HG03378 (cell line): ENCODE data around the gene BLOC1S5.

Source experiments
- ATAC-seq: cut with Tn5 transposase; IDR thresholded peaks from one replicate; pipeline ENCODE4 v1.9.1; 2021; ENCODE audit warnings: mild to moderate bottlenecking, moderate library complexity; ENCODE audit not compliant: unreplicated experiment

Gene BLOC1S5, protein sequence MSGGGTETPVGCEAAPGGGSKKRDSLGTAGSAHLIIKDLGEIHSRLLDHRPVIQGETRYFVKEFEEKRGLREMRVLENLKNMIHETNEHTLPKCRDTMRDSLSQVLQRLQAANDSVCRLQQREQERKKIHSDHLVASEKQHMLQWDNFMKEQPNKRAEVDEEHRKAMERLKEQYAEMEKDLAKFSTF

DNA sequence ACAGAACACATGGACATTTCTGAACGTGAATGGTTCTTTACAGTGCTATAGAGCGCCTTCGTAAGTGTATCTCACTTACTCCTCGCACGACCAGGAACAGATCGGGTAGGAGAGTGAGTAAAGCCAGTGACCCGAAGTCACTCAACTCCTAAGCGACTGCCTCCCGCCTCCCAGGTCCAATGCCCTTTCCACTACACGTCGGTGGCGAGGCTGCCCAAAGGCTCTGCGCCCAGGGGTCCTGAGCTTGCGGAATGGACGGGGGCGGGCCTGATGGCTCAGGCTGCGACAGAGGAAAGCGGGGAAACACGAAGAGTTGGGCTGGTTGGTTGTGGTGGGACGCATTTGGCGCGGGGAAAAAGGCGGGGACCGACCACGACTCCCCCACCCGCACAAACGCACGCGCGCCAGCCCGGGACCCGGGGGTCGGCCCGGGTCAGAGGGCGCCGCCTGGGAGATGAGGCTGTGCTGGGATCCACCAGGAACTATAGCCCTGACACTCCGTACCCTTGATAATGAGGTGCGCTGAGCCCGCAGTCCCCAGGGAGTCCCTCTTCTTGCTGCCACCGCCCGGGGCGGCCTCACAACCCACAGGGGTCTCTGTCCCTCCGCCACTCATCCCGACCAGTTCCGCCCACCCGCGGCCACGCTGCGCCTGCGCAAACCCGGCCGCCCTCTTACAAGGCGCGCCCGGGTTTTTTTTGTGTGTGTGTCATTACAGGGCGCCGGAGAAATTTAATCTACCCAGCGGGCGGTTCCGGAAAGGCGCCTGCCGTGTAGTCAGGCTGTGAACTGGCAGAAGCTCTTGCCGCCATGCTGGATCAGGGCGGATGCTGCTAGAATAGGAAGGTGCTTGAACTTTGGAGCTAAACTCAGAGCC is at the start of gene BLOC1S5:
BLOC1S5 (minus strand) TSS at position 629 of the 877 bp plus-strand sequence; CDS start at position 616, 13 bp downstream.
- peak; percentile 86 for ATAC-seq

DNA sequence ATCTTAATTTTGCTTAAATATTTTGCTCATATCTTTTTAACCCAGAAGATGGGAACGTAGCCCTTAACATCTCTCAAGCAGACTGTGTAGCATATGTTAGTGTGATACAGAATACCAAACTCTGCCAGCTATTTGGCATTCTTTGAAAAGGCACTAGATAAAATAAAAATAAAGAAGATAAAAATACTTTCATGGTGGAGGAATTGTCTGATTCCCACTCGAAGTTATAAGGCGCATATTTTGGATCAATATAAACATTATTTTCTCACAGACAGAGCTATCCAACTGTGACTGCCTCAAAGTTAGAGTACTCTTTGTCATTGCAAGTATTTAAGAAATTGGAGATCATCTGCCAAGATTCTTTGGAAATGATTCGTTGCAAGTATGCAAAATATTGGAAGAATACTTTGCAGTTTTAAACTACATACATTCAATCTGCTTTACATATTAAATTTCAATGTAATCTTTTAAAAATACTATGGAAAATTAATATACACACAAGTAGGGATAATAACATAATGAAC is 49.0 kb upstream of the BLOC1S5 start:
- no peak for ATAC-seq

DNA sequence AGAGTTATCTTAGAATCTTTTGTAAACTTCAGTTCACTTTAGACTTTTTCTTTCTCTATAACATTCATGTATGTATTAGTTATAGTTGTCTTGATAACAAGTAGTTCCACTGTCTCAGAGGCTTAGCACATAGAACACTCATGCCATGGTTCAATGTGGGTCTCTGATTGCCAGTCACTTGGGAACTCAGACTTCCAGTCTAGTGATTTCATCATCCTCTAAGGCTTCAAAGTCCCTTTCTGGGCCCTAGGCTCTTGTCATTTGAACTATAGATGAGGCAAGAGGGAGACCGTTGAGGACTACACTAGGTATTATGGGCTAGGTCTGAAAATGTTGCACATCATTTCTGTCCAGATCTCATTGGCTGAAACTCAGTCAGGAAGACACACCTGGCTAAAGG is 46.5 kb upstream of the BLOC1S5 start:
- no peak for ATAC-seq

DNA sequence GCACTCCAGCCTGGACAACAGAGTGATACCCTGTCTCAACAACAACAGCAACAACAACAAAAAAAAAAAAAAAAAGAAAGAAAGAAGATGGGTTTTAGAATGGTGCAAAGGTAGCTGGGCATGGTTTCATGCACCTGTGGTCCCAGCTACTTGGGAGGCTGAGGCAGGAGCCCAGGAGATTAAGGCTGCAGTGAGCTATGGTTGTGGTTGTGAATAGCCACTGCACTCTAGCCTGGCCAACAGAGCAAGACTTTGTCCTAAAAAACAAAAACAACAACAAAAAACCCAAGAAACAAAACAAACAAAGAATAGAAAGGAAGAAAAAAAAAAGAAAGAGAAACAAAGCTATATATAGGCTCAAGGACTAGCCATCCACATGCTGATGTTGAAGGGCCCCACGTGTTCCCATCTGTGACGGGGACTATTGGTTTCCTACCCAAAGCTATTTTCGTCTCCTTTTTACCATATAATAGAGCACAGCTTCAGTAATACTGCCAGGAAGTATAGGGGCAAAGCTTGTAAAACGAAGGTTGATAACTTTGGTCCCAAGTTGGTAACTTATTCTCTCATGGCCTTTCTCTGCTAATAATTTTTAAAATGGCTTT is 46.0 kb upstream of the BLOC1S5 start:
- ATAC-seq = no peak

DNA sequence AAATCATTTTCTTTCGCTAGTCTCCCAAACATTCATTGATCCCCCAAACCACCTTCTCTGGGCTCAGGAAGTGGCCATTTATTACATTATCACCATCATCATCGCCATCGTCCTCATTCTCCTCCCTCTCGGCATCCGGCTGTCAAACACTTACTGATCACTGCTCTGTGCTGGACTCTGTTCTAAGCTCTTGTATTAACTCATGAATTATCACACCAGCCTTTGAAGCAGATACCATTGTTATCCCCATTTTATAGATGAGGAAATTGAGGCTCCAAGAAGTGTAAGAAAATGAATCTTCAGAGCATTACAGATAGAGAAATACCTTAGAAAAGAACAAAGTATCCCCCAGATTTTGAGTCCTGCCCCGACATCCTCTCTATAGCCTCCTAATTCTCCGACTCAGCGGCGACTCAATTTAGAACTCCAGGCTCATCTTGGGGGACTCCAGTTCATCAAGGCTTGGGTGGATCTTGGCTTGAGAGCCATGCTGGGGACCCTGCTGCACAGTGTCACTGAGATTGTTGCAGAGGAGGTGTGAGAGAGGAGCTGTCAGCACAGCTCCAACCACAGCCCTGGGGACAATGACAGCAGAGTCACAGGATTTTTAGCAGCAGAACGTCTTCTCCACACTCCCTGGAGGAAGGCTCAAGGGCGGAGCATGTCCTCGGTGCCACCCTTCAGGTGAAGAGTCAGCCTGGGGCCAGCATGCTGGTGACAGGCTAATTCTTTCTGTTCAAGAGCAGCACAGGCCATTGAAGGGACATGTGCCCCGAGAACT is 44.8 kb upstream of the BLOC1S5 start:
- ATAC-seq = no peak

DNA sequence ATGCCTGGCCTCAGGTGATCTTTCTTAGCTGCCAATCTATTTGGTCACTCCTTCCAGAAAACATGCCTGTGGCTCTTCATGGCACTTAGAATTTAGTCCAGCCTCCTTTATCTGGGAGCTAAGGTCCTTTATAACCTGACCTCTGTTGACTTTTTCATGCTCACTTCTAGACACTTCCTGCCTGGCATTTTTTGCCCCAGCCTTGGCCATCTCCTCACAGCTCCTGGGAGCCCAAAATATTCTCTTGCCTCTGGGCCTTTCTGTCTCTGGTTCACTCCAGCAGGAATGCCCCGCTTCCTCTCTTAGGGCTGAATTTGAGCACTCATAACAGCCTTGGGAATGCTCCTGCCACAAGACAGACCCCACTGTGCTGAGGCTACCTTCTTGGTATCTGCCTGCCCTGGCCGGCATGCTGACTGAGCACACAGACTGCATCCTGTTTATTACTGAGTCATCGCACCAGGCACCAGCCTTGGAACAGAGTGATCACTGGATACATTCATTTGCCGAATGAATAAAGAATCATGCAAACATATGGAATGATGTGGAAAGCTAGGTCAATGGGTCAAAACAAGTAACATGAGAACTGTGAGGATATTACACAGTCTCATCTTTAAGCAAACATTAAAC is 44.0 kb upstream of the BLOC1S5 start:
- ATAC-seq = no peak

DNA sequence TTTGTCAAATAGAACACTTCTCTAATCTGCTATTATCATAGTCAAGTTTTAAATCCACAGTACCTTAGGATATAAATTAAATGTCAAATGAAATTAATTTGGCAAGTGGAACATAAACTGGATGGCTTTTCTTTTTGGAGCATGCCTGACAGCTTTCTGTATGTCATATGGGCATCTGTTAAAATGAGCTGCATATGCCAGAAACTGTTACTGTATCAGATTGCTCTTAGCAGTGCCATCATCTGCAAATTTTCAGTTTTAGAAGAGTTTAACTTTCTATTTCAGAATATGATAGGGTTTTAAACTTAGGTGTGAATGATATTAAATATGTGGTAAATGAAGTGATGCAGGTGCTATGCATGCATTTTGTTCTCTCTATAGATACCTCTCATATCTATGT is 41.6 kb upstream of the BLOC1S5 start:
- no peak for ATAC-seq

DNA sequence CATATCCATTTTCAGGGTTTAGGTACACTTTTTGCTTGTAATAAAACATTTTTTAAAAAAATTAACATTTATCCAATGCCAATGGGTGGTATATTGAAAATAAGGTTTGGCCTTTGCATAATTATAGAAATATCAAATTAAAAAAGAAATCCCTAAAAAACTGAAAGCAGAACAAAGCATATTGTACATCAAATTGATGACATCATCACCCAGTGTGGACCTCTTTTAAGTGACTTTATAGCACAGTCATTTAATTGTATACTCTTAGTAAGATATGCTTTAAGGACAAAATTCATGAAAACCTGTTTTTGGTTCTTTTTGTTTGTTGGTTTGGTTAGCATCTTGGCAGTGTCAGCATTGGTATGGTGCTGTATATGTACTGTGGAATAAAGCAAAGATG is 39.5 kb upstream of the BLOC1S5 start:
- ATAC-seq = no peak

DNA sequence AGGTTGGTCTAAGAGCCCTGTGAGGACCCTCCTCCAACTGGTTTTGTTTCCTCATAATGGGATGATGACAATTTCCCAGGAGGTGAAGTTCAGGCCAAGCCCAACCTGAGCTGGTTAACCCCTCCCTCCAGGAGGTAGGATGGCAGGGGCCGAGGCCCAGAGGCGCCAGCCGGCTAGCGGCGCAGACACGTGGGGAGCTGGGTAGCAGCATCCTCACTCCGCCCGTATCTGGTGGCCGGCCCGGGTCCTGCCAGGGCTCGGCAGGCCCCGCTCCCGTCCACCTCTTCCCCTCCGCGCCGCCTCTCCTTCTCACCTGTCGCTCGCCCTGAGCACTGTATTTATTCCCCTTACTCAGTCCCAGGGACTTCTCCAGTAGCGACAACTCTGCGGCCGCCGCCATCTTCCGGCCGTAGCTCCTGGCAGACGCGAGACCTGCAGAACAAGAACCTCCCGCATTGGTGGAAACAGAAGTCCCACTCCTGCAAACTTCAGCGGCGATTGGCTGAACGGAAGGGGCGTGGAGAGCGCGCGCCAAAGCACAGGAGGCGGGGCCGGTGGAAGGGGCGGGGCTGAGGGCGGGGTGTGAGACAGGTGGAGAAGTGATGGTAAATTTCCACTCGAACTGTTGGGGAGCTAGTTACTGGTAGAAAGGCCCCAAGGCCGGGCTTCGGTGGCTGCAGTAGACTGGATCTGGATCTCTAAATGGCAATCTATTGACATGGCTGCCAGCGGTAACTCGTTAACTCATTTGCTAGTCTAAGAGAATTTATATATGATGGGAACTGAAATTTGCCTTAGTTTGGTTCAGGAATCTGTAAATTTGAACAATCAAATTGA is 38.2 kb upstream of the BLOC1S5 start, which contains the start of gene EEF1E1:
EEF1E1 (minus strand) TSS at position 427 of the 837 bp plus-strand sequence; CDS start at position 400, 27 bp downstream.
- peak; percentile 99 for ATAC-seq

DNA sequence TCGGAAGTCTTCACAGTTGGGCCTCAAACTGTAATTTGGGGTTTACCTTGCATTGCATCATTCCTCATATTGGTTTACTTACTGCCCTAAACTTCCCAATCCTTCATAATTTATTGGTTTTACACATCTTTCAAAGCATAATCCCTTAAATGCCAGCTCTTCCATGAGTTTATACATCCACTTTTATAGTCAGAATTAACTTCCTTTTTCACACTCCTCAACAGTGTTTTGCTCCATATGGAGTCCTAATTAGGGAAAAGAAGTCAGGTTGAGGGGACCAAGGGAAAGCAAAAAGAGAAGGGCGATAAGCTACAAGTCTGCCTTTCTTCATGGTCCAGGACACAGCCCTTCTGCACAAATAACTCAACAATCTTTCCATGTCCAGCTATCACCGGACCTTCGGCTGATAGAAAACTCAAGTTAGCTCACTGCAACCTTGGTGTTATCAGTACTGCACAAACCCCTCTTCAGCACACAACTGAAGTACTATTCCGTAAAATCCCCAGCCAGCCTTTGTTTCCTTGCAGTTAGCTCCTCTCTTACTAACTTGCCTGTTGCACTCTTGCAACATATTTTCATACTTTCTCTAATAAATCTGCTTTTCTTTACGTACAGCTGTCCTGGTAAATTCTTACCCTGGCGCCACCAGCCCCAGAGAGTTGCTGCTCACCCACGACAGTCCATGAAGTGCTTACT is 36.1 kb upstream of the BLOC1S5 start:
- no peak for ATAC-seq

DNA sequence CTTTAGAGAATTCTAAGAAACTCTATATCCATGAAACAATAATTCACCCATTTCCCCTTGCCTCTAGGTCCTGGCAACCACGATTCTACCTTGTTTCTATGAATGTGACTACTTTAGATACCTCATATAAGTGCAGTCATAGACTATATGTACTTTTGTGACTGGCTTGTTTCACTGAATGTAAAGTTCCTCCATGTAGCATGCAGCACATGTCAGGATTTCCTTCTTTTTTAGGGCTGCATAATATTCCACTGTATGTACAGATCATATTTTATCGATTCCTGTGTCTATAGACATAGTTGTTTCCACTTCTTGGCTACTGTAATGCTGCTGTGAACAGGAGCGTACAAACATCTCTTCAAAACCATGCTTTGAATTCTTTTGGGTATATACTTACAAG is 26.5 kb upstream of the BLOC1S5 start:
- ATAC-seq = no peak

DNA sequence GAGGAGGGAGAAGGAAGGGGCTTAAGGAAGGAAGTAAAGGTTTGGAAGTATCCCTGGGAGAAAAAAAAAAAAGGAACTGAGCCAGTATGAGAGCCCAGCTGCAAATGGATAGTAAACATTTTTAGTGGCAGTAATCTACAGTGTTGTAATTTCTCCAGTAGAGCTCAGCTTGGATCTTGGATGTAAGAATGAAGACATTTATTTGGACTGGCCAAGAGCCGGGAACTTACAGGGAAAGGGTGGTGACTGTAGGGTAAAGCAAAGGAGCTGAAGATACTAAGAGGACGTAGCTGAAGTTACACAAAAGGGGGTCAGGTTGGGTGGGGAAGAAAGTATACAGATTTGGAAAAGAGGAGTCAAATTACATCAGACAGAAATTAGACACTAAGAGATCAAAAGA is 24.7 kb upstream of the BLOC1S5 start:
- ATAC-seq = no peak

DNA sequence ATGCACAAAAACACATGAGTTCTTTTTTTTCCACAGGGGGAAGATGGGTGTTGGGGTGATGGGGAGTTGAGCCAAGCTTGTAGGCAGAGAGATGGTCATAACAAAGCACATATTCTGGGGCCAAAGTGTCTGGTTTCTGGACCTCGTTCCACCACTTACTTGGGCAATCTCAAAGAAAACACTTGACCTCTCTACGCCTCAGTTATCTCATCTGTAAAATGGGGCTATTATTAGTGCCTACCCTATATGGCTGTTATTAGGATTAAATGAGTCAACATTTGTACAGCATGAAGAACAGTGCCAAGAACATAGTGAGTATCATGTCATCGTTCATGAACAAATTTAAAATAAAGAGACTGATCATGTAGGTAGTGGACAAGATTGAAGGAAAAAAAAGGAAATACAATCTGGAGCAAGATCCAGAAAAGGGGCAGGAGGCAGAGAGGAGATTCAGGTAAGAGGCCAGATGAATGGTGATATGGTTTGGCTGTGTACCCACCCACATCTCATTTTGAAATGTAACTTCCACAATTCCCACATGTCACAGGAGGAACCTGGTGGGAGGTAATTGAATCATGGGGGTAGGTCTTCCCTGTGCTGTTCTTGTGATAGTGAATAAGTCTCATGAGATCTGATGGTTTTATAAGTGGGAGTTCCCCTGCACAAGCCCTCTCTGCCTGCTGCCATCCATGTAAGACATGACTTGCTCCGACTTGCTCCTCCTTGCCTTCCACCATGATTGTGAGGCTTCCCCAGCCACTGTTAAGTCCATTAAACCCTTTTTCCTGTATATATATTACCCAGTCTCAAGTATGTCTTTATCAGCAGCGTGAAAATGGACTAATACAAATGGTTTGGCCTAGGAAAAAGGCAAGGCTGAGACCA is 23.9 kb upstream of the BLOC1S5 start:
- ATAC-seq = no peak

DNA sequence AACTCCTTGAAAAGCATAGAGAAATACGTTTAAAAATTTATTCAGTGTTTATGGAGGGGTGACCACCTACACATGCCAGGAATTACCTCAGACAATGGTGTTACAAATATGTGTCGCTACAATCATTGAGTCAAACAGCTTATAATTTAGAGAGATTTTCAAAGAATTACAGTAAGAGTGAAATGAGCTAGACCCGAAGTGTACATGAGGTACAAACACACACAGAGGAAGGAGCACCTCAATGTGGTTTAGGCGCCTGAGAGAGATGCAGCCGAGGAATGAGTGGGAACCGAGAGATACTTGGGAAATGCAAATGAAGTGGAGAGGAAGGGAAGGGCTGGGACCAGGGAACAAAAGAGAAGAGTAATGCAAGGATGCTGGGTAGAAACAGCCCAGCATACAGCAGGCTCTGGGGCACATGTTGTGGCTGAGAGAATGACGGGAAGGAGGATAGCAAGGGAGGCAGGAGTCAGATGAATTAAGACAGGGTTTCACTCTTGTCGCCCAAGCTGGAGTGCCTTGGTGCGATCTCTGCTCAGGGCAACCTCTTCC is 22.6 kb upstream of the BLOC1S5 start:
- no peak for ATAC-seq

DNA sequence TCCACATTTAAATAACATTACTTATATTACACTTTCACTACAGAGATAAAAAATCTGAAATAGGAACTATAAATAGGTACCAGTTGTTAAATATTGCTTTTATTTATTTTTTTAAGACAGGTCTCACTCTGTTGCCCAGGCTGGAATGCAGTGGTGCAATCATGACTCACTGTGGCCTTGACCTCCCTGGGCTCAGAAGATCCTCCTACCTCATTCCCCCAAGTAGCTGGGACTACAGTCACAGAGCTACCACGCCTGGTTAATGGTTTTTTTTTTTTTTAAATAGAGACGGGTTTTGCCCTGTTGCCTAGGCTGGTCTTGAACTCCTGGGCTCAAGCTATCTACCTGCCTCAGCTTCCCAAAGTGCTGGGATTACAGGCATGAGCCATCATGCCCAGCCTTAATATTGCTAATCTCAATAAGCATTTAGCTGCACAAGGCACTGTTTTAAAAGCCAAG is 20.9 kb upstream of the BLOC1S5 start:
- ATAC-seq = no peak

DNA sequence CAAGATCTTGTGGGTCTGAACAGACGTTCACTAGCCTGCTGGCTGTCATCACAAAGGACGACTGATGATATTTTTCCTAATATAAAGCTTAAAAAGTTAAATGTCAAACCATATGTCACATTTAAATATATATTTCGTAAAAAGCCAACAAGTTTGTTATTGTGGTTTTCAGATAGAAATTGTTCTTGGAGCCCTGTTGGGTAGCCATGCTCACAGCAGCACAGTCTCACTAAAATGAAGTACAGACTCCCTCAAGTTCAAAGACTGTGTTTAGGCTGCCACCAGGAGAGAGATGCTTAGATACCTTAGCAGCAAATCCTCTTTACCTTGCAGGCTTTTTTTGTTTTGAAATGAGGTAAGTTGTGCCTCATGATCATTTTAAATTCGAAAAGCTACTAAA is 20.4 kb upstream of the BLOC1S5 start:
- ATAC-seq = no peak
